ENCODE data around the gene CPA1. TPM values are rescaled to one million over a fixed set of nuclear protein-coding genes. Genes with fewer than 3 reads are reported as not detected.

Gene CPA1
- total and polyA plus RNA-seq, 9 of the 15 experiments (the other 6 are each of a cell fraction or from before 2014, with no cell fraction given), result 6.5 TPM; not detected in 8

DNA sequence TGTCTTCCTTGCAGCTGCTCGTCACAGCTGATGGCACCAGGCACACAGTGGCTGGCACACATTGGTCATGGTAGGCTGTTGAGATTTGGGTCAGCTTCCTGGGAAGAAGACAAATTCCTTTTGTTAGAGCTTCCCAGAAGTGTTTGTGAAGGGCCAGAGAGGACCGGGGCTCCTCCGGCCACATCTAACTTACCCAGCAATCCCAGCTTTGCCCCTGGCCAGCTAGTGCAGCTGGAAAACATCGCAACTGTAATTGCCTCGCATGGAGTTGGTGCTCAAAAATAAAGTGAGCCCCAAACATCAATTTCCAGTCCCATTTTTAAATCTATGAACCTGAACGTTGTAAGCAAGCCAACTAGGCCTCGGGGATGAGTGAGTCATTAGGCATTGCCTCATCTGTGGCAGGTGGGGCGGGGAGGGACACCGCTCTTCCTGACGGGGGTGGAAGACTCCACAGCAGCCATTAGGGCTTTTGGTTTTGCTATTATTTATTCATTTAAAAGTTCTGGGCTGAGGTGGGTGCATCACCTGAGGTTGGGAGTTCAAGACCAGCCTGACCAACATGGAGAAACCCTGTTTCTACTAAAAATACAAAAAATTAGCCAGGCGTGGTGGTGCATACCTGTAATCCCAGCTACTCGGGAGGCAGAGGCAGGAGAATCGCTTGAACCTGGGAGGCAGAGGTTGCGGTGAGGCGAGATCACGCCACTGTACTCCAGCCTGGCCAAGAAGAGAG is 23.2 kb upstream of the CPA1 start (continued):
- TF ChIP-seq JUND (IDR thresholded peaks at IDR 0.05; ENCODE audit: borderline replicate concordance, low read depth, low read length) (peak; percentile 92), JUND (tag; IDR thresholded peaks at IDR 0.05; ENCODE audit: borderline replicate concordance, low read depth, low read length) (peak; percentile 78; the same call in 1 of the 3 replicates), BACH1 (tag; IDR thresholded peaks at IDR 0.05) (no peak), CCNT2 (IDR thresholded peaks at IDR 0.05; ENCODE audit: borderline replicate concordance, extremely low read depth, insufficient read length, low read depth, low read length) (no peak), TRIM24 (IDR thresholded peaks at IDR 0.05) (peak in 1 of 2 experiments; percentile 57; a peak in 1 of 4 replicates), ZNF445 (CRISPR knock-in tag; IDR thresholded peaks at IDR 0.05; ENCODE audit: low read depth) (no peak), FOXK1 (CRISPR knock-in tag; IDR thresholded peaks at IDR 0.05; ENCODE audit: borderline replicate concordance) (no peak), ZNF583 (CRISPR knock-in tag; IDR thresholded peaks at IDR 0.05) (no peak)
- TF ChIP-seq, protein P1, sequence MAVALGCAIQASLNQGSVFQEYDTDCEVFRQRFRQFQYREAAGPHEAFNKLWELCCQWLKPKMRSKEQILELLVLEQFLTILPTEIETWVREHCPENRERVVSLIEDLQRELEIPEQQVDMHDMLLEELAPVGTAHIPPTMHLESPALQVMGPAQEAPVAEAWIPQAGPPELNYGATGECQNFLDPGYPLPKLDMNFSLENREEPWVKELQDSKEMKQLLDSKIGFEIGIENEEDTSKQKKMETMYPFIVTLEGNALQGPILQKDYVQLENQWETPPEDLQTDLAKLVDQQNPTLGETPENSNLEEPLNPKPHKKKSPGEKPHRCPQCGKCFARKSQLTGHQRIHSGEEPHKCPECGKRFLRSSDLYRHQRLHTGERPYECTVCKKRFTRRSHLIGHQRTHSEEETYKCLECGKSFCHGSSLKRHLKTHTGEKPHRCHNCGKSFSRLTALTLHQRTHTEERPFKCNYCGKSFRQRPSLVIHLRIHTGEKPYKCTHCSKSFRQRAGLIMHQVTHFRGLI (CRISPR knock-in tag; IDR thresholded peaks at IDR 0.05), result no peak
- TF ChIP-seq, protein P2, sequence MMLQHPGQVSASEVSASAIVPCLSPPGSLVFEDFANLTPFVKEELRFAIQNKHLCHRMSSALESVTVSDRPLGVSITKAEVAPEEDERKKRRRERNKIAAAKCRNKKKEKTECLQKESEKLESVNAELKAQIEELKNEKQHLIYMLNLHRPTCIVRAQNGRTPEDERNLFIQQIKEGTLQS (IDR thresholded peaks at IDR 0.05), result peak; percentile 94
- TF ChIP-seq, protein P2 (CRISPR knock-in tag; conservative IDR thresholded peaks at IDR 0.05), result peak; percentile 60; the same call in 1 of the 2 replicates
- TF ChIP-seq, protein P3, sequence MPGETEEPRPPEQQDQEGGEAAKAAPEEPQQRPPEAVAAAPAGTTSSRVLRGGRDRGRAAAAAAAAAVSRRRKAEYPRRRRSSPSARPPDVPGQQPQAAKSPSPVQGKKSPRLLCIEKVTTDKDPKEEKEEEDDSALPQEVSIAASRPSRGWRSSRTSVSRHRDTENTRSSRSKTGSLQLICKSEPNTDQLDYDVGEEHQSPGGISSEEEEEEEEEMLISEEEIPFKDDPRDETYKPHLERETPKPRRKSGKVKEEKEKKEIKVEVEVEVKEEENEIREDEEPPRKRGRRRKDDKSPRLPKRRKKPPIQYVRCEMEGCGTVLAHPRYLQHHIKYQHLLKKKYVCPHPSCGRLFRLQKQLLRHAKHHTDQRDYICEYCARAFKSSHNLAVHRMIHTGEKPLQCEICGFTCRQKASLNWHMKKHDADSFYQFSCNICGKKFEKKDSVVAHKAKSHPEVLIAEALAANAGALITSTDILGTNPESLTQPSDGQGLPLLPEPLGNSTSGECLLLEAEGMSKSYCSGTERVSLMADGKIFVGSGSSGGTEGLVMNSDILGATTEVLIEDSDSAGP (CRISPR knock-in tag; IDR thresholded peaks at IDR 0.05), result no peak
- TF ChIP-seq, protein P4, sequence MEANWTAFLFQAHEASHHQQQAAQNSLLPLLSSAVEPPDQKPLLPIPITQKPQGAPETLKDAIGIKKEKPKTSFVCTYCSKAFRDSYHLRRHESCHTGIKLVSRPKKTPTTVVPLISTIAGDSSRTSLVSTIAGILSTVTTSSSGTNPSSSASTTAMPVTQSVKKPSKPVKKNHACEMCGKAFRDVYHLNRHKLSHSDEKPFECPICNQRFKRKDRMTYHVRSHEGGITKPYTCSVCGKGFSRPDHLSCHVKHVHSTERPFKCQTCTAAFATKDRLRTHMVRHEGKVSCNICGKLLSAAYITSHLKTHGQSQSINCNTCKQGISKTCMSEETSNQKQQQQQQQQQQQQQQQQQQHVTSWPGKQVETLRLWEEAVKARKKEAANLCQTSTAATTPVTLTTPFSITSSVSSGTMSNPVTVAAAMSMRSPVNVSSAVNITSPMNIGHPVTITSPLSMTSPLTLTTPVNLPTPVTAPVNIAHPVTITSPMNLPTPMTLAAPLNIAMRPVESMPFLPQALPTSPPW (CRISPR knock-in tag; IDR thresholded peaks at IDR 0.05), result no peak; the same call in 1 of the 2 replicates
- TF ChIP-seq, protein P5, sequence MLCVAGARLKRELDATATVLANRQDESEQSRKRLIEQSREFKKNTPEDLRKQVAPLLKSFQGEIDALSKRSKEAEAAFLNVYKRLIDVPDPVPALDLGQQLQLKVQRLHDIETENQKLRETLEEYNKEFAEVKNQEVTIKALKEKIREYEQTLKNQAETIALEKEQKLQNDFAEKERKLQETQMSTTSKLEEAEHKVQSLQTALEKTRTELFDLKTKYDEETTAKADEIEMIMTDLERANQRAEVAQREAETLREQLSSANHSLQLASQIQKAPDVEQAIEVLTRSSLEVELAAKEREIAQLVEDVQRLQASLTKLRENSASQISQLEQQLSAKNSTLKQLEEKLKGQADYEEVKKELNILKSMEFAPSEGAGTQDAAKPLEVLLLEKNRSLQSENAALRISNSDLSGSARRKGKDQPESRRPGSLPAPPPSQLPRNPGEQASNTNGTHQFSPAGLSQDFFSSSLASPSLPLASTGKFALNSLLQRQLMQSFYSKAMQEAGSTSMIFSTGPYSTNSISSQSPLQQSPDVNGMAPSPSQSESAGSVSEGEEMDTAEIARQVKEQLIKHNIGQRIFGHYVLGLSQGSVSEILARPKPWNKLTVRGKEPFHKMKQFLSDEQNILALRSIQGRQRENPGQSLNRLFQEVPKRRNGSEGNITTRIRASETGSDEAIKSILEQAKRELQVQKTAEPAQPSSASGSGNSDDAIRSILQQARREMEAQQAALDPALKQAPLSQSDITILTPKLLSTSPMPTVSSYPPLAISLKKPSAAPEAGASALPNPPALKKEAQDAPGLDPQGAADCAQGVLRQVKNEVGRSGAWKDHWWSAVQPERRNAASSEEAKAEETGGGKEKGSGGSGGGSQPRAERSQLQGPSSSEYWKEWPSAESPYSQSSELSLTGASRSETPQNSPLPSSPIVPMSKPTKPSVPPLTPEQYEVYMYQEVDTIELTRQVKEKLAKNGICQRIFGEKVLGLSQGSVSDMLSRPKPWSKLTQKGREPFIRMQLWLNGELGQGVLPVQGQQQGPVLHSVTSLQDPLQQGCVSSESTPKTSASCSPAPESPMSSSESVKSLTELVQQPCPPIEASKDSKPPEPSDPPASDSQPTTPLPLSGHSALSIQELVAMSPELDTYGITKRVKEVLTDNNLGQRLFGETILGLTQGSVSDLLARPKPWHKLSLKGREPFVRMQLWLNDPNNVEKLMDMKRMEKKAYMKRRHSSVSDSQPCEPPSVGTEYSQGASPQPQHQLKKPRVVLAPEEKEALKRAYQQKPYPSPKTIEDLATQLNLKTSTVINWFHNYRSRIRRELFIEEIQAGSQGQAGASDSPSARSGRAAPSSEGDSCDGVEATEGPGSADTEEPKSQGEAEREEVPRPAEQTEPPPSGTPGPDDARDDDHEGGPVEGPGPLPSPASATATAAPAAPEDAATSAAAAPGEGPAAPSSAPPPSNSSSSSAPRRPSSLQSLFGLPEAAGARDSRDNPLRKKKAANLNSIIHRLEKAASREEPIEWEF (CRISPR knock-in tag; IDR thresholded peaks at IDR 0.05), result no peak

Measured in K562 (cell line).